Caco-2 (cell line): ENCODE measurements around the gene AK9. TPM values are rescaled to one million over a fixed set of nuclear protein-coding genes. Genes with fewer than 3 reads are reported as not detected.

ENCODE experiments used
- BruUV-seq: library from RNA; stranded (reverse); fragments of 400-500 nt; replicated peaks from 2 replicates; lab custom pipeline; 2021; lab: Mats Ljungman, UMichigan
- CTCF ChIA-PET: fragments of 300-600 bp; sonication (Branson Sonifier 250); formaldehyde crosslinking; loops from one replicate; lab custom pipeline; 2022; ENCODE audit warnings: antibody characterized with exemption; lab: Charles Lee
- POLR2A ChIA-PET: fragments of 300-600 bp; sonication (Branson Sonifier 250); formaldehyde crosslinking; loops from one replicate; lab custom pipeline; 2022; ENCODE audit warnings: antibody characterized with exemption; lab: Charles Lee
- DNase-seq, 2 experiments: peaks; one replicate each; pipeline versions ENCODE4 v3.0.0 to v3.0.0-alpha.2; 2020 to 2022
- H3K27me3 ChIP-seq: replicated peaks from 2 replicates; pipeline ENCODE4 v1.6.0; 2011; ENCODE audit warnings: low read length; ENCODE audit not compliant: control insufficient read depth, insufficient read depth
- H3K36me3 ChIP-seq: 2 replicates; pipeline ENCODE4 v1.5.1; 2011; ENCODE audit warnings: low read length; ENCODE audit not compliant: control insufficient read depth, insufficient read depth
- H3K4me1 ChIP-seq: fragments of 250-450 bp; sonication (Bioruptor Pico); 2 replicates; pipeline ENCODE4 v1.5.1; 2020; ENCODE audit warnings: mild to moderate bottlenecking
- H3K4me3 ChIP-seq: 2 replicates; pipeline ENCODE4 v1.5.1; 2011; ENCODE audit warnings: low read depth, mild to moderate bottlenecking, control low read depth, low read length
- H3K9me3 ChIP-seq: fragments of 250-450 bp; sonication (Bioruptor Pico); 2 replicates; pipeline ENCODE4 v1.5.1; 2020; ENCODE audit warnings: mild to moderate bottlenecking, moderate library complexity
- H3K27ac Mint-ChIP-seq: one replicate; pipeline ENCODE4 v1.8.0; 2022; ENCODE audit warnings: mixed read lengths; ENCODE audit not compliant: unreplicated experiment
- H3K27me3 Mint-ChIP-seq: one replicate; pipeline ENCODE4 v1.8.0; 2022; ENCODE audit warnings: mixed read lengths; ENCODE audit not compliant: insufficient read depth, unreplicated experiment
- H3K36me3 Mint-ChIP-seq: one replicate; pipeline ENCODE4 v1.8.0; 2022; ENCODE audit warnings: mild to moderate bottlenecking, mixed read lengths; ENCODE audit not compliant: insufficient read depth, unreplicated experiment
- H3K4me1 Mint-ChIP-seq: one replicate; pipeline ENCODE4 v1.8.0; 2022; ENCODE audit warnings: low read depth, mixed read lengths; ENCODE audit not compliant: unreplicated experiment
- H3K4me3 Mint-ChIP-seq: one replicate; pipeline ENCODE4 v1.8.0; 2022; ENCODE audit warnings: mild to moderate bottlenecking, moderate library complexity, mixed read lengths; ENCODE audit not compliant: unreplicated experiment
- H3K9me3 Mint-ChIP-seq: one replicate; pipeline ENCODE4 v1.8.0; 2022; ENCODE audit warnings: mixed read lengths; ENCODE audit not compliant: unreplicated experiment
- intact Hi-C: fragments of 100-400 bp; cut with micrococcal nuclease; formaldehyde crosslinking; loops from one replicate; pipeline ENCODE4 v1.10.0; 2022; ENCODE audit not compliant: unreplicated experiment
- total RNA-seq: library from RNA; stranded (reverse); gene quantifications from 2 replicates; pipeline ENCODE4 v1.2.3, GENCODE V29; 2022
- TF ChIP-seq, protein P1 (sequence below), 2 experiments: fragments of 200-600 bp in 1 of 2; IDR thresholded peaks; 1 replicate in 1 of 2; 2 replicates in 1 of 2; pipeline versions ENCODE4 v1.5.1 to v1.8.0; 2011 to 2022; ENCODE audit warnings: antibody characterized with exemption in 1 of 2, control low read depth in 1 of 2, inconsistent platforms in 1 of 2, low read depth in 1 of 2, low read length in 1 of 2, mild to moderate bottlenecking in 1 of 2, moderate library complexity in 1 of 2; ENCODE audit not compliant: insufficient read depth in 1 of 2, severe bottlenecking in 1 of 2, unreplicated experiment in 1 of 2

AK9 gene
- total RNA-seq, 1 experiment from 2014 or later, result 3.4 TPM

DNA sequence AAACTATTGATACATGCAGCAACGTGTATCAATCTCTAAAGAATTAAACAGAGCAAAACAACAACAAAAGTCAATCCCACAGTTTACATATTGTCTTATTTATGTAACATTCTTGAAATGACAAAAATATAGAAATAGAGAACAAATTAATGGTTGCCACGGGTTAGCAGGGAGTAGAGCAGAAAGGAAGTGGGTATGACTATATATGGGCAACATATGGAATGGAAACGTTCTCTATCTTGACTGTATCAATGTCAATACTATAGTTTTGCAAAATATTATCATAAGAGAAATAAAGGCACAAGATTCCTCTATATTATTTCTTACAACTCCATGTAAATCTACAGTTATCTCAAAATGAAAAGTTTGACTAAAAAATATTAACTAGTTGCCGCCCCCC is 12.8 kb downstream of the AK9 start:
- peaks cover 22% of the 10 kb centered on the region for H3K9me3 Mint-ChIP-seq
- H3K27me3 ChIP-seq, result no peaks in the 10 kb centered on the region
- TF ChIP-seq, protein P1, sequence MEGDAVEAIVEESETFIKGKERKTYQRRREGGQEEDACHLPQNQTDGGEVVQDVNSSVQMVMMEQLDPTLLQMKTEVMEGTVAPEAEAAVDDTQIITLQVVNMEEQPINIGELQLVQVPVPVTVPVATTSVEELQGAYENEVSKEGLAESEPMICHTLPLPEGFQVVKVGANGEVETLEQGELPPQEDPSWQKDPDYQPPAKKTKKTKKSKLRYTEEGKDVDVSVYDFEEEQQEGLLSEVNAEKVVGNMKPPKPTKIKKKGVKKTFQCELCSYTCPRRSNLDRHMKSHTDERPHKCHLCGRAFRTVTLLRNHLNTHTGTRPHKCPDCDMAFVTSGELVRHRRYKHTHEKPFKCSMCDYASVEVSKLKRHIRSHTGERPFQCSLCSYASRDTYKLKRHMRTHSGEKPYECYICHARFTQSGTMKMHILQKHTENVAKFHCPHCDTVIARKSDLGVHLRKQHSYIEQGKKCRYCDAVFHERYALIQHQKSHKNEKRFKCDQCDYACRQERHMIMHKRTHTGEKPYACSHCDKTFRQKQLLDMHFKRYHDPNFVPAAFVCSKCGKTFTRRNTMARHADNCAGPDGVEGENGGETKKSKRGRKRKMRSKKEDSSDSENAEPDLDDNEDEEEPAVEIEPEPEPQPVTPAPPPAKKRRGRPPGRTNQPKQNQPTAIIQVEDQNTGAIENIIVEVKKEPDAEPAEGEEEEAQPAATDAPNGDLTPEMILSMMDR (IDR thresholded peaks at IDR 0.05; ENCODE audit: insufficient read depth in 1 of 2, low read depth in 1 of 2, low read length in 1 of 2, severe bottlenecking in 1 of 2, unreplicated experiment in 1 of 2), result no peak
- no peak overlapping the region for H3K4me3 ChIP-seq
- BruUV-seq, result no TSS peak
- DNase-seq, result no peak
- H3K4me1 ChIP-seq, result no peaks in the 10 kb centered on the region
- no peaks in the 10 kb centered on the region for H3K36me3 Mint-ChIP-seq
- H3K27me3 Mint-ChIP-seq, result no peaks in the 10 kb centered on the region
- intact Hi-C loops, result no loop called here
- POLR2A ChIA-PET, result no interaction called here
- no peaks in the 10 kb centered on the region for H3K36me3 ChIP-seq
- CTCF ChIA-PET, result no interaction called here
- H3K27ac Mint-ChIP-seq, result no peak overlapping the region
- H3K4me1 Mint-ChIP-seq, result no peaks in the 10 kb centered on the region
- H3K4me3 Mint-ChIP-seq, result no peak overlapping the region
- H3K9me3 ChIP-seq, result no peaks in the 10 kb centered on the region

DNA sequence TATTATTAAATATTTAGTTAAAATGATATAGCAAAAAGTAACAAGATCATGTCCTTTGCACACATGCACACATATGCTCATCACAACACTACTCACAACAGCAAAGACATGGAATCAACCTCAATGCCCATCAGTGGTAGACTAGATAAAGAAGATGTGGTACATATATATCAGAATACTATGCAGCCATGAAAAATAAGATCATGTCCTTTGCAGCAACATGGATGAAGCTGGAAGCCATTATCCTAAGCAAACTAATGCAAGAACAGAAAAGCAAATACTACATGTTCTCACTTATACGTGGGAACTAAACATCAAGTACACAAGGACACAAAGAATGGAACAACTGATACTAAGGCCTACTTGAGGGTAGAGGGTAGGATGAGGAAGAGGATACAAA is 14.3 kb downstream of the AK9 start:
- no peaks in the 10 kb centered on the region for H3K36me3 Mint-ChIP-seq
- no TSS peak for BruUV-seq
- TF ChIP-seq, protein P1 (IDR thresholded peaks at IDR 0.05; ENCODE audit: insufficient read depth in 1 of 2, low read depth in 1 of 2, low read length in 1 of 2, severe bottlenecking in 1 of 2, unreplicated experiment in 1 of 2), result no peak
- no peaks in the 10 kb centered on the region for H3K27me3 Mint-ChIP-seq
- H3K9me3 ChIP-seq, result no peaks in the 10 kb centered on the region
- CTCF ChIA-PET, result no interaction called here
- H3K27ac Mint-ChIP-seq, result no peak overlapping the region
- H3K36me3 ChIP-seq, result no peaks in the 10 kb centered on the region
- H3K4me3 ChIP-seq, result no peak overlapping the region
- POLR2A ChIA-PET, result no interaction called here
- H3K4me3 Mint-ChIP-seq, result no peak overlapping the region
- 0 out of 2 replicates have a peak, but pooled peaks cover 4% of the 10 kb centered on the region for H3K4me1 ChIP-seq
- peaks cover 7% of the 10 kb centered on the region for H3K4me1 Mint-ChIP-seq
- DNase-seq, result no peak
- no peaks in the 10 kb centered on the region for H3K27me3 ChIP-seq
- intact Hi-C loops, result no loop called here
- H3K9me3 Mint-ChIP-seq, result peaks cover 17% of the 10 kb centered on the region

DNA sequence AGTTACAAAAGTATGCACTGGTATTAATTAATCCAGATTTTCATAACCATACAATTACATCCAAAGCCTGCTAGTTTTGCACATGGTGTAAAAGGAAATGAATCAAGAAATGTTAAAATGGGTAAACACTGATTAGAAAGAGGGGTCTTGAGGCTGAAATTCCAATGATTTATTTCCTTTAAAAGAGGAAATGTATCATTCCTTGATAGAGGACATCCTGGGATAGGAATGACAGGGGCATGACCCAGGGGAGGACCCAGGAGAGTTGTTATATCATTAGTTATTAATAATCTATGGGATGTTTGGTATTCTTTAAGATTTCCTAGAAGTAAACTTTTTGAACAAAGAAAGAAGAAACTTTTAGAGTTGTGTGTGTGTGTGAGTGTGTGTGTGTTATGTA is 18.2 kb downstream of the AK9 start:
- Mint-ChIP-seq H3K27me3 (no peaks in the 10 kb centered on the region), H3K4me1 (peaks cover 14% of the 10 kb centered on the region), H3K36me3 (no peaks in the 10 kb centered on the region), H3K27ac (no peak overlapping the region), H3K9me3 (no peaks in the 10 kb centered on the region), H3K4me3 (no peak overlapping the region)
- intact Hi-C loops, result no loop called here
- DNase-seq, result no peak
- Histone ChIP-seq H3K9me3 (no peaks in the 10 kb centered on the region), H3K36me3 (no peaks in the 10 kb centered on the region), H3K27me3 (no peaks in the 10 kb centered on the region), H3K4me3 (no peak overlapping the region), H3K4me1 (peaks cover 9% of the 10 kb centered on the region; the same call in 1 of the 2 replicates)
- TF ChIP-seq, protein P1 (IDR thresholded peaks at IDR 0.05; ENCODE audit: insufficient read depth in 1 of 2, low read depth in 1 of 2, low read length in 1 of 2, severe bottlenecking in 1 of 2, unreplicated experiment in 1 of 2), result no peak
- POLR2A ChIA-PET, result no interaction called here
- CTCF ChIA-PET, result no interaction called here
- no TSS peak for BruUV-seq
